DLD1 (cell line): Measurements from ENCODE around the gene PABPC4L.
"Not testable (repeated sequence)": the region's sequence is repeated elsewhere in the genome, so short reads cannot be mapped to it uniquely, and the experiment has no call there.

Experiments
- in situ Hi-C: cut with HindIII; loops from 2 replicates; pipeline ENCODE4 v1.10.0; 2017; ENCODE audit warnings: low sequenced_read_pairs

PABPC4L gene

DNA sequence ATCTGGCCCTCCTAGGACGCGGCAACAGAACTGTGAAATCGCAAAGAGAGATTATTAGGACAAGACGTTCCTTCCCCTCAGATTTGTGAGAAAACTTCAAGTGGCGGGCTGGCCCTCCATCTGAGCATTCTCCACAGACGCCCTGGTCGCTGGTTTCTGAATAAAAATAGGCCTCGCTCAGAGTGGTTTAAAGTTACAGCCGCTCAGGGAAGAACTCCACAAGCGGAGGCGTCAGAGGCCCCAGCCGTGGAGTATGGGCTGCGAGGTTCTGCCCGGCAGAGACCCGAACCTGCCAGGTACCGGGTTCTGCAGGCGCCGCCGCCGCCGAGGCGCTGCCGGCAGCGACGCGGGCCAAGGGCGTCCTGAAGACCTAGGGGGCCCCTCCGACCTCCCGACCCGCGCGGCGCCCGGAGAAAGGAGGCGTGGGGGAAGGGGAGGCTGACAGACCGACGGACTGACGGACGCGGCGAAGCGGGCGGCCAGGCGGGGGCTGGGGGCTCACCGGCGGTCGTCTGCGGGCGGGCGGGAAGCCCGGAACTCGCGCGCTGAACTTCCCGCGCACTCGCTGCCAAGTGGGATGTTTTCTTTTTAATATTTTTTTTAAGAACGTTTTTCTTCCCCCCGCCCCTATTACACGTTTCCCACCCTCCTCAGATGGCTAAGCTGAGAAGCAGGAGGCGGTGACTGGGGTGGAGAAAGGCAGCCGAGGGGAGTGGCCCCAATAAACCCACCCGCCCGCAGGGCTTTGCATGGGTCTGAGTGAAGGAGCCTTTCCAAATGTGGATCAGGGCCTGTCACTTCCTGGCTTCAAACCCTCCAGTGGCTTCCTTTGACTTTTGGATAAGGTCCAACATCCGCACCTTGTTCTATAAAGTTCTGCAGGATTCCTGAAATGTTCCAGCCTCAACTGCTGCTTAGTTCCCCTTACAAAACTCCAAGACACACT lies at the start of gene PABPC4L:
Gene PABPC4L (minus strand): TSS at position 574 of the 946 bp plus-strand sequence. CDS start 770 bp downstream, outside the sequence.
- in situ Hi-C loops = no loop called here

DNA sequence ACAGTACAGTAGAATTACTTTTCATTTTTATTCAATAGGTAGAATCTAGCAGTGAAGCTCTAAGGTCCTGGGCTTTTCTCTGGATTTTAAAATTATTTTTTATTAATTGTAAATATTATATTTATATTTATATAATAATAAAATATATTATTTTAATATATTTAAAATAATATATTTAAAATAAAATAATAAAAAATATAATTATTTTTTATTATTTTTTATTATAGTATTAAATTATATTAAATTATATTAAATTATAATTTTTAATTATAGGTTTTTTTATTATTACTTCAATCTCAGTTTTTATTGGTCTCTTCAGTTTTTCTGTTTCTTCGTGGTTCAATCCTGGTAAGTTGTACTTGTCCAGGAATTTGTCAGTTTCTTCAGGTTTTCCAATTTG lies 49.7 kb upstream of the PABPC4L start:
- in situ Hi-C loops = no loop called here

DNA sequence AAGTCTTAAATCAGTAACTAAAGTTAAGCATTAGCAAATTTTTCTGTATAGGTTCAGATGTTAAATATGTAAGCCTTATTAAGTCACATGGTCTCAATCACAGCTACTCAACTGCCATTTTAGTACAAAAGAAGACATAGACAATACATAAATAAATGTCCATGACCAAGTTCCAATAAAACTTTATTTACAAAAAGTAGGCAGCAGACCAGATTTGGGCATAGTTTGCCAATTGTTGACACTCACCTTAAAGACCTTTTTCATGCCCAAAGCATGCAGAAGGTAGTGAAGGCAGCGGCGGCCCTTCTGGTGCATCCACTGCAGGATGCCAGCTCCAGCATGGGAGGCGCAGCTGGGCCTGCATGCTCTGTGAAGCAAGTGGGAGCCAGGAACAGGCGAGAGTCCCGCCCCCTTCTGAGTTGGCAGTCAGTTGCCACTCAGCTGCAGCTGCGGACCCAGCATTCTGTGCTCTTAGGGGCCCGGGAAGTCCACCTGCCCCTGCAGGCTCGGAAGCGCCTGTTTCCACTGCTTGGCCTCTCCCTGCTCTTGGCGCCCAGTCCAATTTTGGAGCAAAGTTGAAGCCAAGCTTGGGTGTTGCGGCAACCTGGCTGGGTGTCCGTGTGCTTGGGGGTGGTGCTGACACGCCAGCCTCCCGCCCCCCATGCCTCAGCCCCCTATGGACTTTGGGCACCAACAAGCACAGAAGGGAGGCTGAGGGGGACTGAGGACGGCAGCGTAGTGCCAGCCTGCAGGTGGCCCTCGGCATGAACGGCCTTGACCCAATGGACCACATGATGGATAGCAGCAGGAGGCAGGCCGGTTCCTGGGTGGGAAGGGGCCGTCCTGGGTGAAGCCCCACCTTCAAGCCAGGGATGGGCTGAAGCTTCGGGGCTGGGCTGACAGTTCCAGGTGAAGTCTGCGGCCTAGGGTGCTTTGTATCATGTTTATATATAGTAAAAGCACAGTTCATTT lies 42.4 kb upstream of the PABPC4L start:
- in situ Hi-C loops = no loop called here

DNA sequence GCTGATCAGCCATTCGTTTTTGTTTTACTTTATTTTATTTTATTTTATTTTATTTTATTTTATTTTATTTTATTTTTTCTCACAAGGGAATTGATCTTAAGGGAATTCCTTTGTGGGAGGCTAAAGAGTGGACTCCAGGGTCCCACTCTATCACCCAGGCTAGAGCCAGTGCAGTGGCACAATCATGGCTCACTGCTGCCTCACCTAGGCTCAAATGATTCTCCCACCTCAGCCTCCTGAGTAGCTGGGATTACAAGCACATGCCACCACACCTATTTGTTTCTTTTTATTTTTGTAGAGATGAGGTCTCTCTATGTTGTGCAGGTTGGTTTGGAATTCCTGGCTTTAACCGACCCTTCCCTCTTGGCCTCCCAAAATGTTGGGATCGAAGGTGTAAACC lies 17.5 kb upstream of the PABPC4L start:
- in situ Hi-C loops = no loop called here

DNA sequence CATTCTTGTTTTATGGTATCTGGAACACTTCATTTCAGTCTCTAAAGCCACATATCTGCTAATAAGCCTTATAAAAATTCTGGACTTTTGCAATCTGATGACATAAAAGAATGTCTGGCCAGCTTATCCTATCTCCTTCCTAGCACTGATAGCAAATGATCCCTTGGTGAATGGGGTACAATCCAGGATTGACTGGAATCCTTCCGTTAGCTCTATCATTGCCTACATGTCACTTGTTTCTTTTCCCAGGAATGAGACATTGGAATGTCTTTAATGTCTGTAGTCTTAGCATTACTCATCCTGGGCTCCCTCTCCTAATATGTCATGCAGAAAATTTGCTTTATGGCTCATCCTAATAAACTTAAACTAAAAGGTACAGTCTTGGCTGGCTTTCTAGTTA lies 14.8 kb upstream of the PABPC4L start:
- in situ Hi-C loops = no loop called here

GRCh38 chr4:134215620-134216344 lies 14.2 kb upstream of the PABPC4L start:
- in situ Hi-C loops = no loop called here

DNA sequence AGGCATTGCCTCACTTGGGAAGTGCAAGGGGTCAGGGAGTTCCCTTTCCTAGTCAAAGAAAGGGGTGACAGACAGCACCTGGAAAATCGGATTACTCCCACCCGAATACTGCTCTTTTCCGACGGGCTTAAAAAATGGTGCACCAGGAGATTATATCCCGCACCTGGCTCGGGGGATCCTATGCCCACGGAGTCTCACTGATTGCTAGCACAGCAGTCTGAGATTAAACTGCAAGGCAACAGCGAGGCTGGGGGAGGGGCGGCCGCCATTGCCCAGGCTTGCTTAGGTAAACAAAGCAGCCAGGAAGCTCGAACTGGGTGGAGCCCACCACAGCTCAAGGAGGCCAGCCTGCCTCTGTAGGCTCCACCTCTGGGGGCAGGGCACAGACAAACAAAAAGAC lies 6.4 kb upstream of the PABPC4L start:
- in situ Hi-C loops = not testable (repeated sequence)

GRCh38 chr4:134202166-134202956 lies 772 bp upstream of the PABPC4L start:
- in situ Hi-C loops = no loop called here

GRCh38 chr4:134200811-134201215 lies 776 bp downstream of the PABPC4L start:
- in situ Hi-C loops = no loop called here

DNA sequence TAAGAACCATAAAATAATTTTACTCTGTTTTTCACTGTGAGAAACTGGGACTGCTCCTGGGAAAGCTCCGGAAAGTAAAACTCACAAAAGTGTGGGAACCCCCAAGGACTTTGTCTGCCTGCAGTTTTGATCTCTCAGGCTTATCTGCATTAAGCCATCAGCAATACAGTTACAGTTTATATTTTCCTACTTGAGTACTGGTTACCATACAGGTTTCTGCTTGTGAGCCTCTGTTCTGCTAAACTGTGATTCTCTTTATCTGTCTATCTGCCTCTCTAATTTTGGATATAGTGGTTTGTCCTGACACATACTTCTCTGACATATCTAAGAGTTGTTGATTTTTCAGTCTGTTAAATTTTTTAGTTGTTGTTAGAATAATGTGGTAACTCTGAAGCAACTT lies 11.6 kb downstream of the PABPC4L start:
- in situ Hi-C loops = no loop called here

DNA sequence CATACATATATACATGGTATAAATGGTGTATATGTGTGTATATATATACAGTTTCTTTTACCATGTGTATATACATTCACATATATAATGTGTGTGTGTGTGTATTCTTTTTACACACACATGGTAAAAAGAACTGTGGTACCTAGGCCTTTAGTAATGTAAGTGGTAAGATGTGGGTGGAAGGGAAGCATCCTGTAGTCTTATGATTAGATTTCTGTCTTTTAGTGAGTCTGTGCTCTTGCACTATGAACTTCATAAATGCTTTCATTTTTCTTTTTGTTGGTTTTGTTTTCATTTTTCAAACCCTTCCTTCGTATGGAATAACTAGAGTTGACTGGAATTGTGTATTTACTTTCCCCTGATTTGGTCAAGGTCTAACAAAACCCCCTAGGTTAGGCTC lies 12.1 kb downstream of the PABPC4L start:
- in situ Hi-C loops = no loop called here

GRCh38 chr4:134178706-134179105 lies 22.9 kb downstream of the PABPC4L start:
- in situ Hi-C loops = no loop called here

- in situ Hi-C loops = no loop called here
Observed at GRCh38 chr4:134174271-134174670, 27.3 kb downstream of the PABPC4L start.

DNA sequence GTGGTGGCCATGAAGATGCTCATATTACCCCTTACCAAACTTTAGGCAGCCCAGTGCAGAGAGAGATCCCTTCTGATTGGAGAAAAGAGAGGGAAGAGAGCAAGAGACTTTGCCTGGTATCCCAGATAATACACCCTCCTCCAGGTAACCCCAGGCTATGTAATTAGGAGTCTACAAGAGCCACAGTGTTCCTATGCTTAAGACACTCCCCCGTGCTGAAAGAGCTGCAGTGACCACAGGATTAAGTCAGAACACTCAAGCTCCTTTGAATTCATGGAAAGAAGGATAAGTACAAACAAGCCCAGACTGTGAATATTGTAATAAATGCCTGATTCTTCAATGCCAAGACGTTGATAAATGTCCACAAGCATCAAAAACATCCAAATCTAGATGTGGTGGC lies 41.4 kb downstream of the PABPC4L start:
- in situ Hi-C loops = no loop called here

DNA sequence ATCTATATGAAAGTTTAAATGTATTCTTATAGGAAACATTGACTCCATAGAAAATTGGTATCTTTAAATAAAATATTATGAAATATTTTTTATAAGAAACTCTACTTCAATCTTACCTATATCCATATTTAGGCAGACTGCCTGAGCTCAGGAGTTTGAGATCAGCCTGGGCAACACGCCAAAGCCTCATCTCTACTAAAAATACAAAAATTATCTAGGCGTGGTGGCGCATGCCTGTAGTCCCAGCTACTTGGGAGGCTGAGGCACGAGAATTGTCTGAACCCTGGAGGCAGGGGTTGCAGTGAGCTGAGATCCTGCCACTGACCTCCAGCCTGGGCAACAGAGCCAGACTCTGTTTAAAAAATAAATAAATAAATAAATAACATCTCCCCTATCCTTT lies 47.5 kb downstream of the PABPC4L start:
- in situ Hi-C loops = no loop called here

- in situ Hi-C loops = no loop called here
Observed at GRCh38 chr4:134147941-134148340, 53.6 kb downstream of the PABPC4L start.
